ENCODE measurements around the gene ONECUT1. TPM values are rescaled to one million over a fixed set of nuclear protein-coding genes. Genes with fewer than 3 reads are reported as not detected.
A peak's percentile ranks its signal among the peaks of the same experiment; 100 is the strongest.

ONECUT1 gene
- total and polyA plus RNA-seq, 10 of the 15 experiments (the other 5 are each of a cell fraction or from before 2014, with no cell fraction given) = 0.28 TPM; not detected in 9

DNA sequence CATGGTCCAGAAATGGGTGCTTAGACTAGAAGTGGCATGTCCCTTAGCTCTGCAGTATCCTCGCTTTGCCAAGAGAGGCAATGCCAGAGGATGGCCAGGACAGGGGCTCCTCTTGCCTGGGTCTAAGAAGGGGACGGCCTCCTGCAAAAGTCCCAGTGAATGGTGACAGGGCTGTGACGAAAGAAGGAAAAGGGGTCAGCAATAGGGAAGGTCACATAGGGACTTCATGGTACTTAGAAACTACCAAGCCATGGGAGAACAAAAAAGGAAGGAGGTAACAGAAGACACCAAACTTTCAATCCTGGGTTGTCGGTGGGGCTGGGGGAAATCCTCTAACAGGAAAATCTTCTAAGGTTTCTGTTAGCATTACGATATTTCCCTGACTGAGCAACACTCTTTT lies 74.7 kb downstream of the ONECUT1 start:
- 43% methylated on average over 5 of the region's 5 CpGs for WGBS (ENCODE audit: insufficient coverage, insufficient replicate concordance, low lambda C conversion rate, missing lambda C conversion rate)
- ChIA-PET RAD21 (ENCODE audit: unreplicated experiment) (no interaction called here), POLR2A (no interaction called here), CTCF (no interaction called here), SMC1A (ENCODE audit: uncharacterized antibody, unreplicated experiment) (interaction anchor here (1.4 kb wide), 1 partner anchor 149 kb away, joined by 4 read pairs; no protein-coding TSS in a partner anchor)
- BruUV-seq (replicated peaks) = no TSS peak
- H2AFZ ChIP-seq (ENCODE audit: control insufficient read depth, low read depth, low read length) = no peak overlapping the region
- no peak for DNase-seq (ENCODE audit: low read depth, low spot score)
- intact Hi-C loops (cut with micrococcal nuclease; ENCODE audit: unreplicated experiment) (no loop called here), in situ Hi-C loops (cut with MboI) (no loop called here)
- H3K27ac ChIP-seq (ENCODE audit: control insufficient read depth, insufficient read depth) = no peak overlapping the region
- no peak for TF ChIP-seq YBX1 (IDR thresholded peaks at IDR 0.05)
- no peak for TF ChIP-seq SREBF1 (IDR thresholded peaks at IDR 0.05; ENCODE audit: low read length)
- TF ChIP-seq, protein P1, sequence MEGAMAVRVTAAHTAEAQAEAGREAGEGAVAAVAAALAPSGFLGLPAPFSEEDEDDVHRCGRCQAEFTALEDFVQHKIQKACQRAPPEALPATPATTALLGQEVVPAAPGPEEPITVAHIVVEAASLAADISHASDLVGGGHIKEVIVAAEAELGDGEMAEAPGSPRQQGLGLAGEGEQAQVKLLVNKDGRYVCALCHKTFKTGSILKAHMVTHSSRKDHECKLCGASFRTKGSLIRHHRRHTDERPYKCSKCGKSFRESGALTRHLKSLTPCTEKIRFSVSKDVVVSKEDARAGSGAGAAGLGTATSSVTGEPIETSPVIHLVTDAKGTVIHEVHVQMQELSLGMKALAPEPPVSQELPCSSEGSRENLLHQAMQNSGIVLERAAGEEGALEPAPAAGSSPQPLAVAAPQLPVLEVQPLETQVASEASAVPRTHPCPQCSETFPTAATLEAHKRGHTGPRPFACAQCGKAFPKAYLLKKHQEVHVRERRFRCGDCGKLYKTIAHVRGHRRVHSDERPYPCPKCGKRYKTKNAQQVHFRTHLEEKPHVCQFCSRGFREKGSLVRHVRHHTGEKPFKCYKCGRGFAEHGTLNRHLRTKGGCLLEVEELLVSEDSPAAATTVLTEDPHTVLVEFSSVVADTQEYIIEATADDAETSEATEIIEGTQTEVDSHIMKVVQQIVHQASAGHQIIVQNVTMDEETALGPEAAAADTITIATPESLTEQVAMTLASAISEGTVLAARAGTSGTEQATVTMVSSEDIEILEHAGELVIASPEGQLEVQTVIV (IDR thresholded peaks at IDR 0.05; ENCODE audit: borderline replicate concordance, partially characterized antibody) = no peak
- TF ChIP-seq TARDBP (IDR thresholded peaks at IDR 0.05; ENCODE audit: borderline replicate concordance) = no peak
- H3K4me3 ChIP-seq = no peak overlapping the region
- no peak for ATAC-seq
- H3K4me1 ChIP-seq (ENCODE audit: control insufficient read depth, insufficient read depth, low read length) = peaks cover 4% of the 10 kb centered on the region
- H3K36me3 ChIP-seq (ENCODE audit: control insufficient read depth in 2 of 2, insufficient read depth in 2 of 2, low read length in 1 of 2) = no peaks in the 10 kb centered on the region
- no peaks in the 10 kb centered on the region for H3K79me2 ChIP-seq (ENCODE audit: control insufficient read depth, insufficient read depth, low read length)
- H3K9ac ChIP-seq (ENCODE audit: control insufficient read depth, insufficient read depth, low read length) = no peak overlapping the region
- H3K4me2 ChIP-seq (ENCODE audit: control insufficient read depth, insufficient read depth) = no peak overlapping the region
- no peaks in the 10 kb centered on the region for H3K27me3 ChIP-seq (replicated peaks in 1 of 2; ENCODE audit: control insufficient read depth in 2 of 2, insufficient read depth in 2 of 2, low read length in 1 of 2)
- H4K20me1 ChIP-seq (ENCODE audit: control insufficient read depth, insufficient read depth) = no peaks in the 10 kb centered on the region
- FAIRE-seq = no peak
- no peaks in the 10 kb centered on the region; the same call in 2 of the 3 replicates for H3K9me3 ChIP-seq (replicated peaks; ENCODE audit: control insufficient read depth, insufficient read depth, low read length)

DNA sequence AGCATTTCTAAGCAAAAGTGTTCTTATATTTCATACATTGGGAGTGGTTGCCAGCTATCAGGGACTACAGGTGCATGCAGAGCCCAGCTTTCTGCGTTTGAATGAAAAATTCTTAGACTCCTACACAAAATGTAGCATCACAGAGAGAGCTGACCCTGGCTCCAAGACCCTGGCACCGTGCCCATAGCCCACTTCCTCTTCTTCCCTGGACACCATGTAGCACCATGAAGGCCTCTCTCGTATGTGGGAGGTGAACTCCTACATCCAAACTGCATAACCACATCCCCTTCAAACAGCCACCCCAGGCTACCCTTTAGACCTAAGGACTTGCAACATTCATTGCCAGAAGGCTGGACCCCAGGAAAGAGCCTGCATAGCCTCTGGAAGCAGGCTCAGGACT lies 75.2 kb downstream of the ONECUT1 start:
- TF ChIP-seq IKZF1 (conservative IDR thresholded peaks at IDR 0.05) = peak; percentile 28; the same call in 1 of the 2 replicates
- peak; percentile 82 for TF ChIP-seq SPI1 (IDR thresholded peaks at IDR 0.05; ENCODE audit: borderline replicate concordance, insufficient read depth, low read depth, low read length)
- no peak for TF ChIP-seq SMAD5 (IDR thresholded peaks at IDR 0.05; ENCODE audit: low read depth)
- no peak for TF ChIP-seq YBX1 (IDR thresholded peaks at IDR 0.05)
- no peak overlapping the region; the same call in 1 of the 2 replicates for H3K4me2 ChIP-seq (ENCODE audit: control insufficient read depth, insufficient read depth)
- ChIA-PET RAD21 (ENCODE audit: unreplicated experiment) (no interaction called here), POLR2A (no interaction called here), CTCF (interaction anchor here (1.0 kb wide), 1 partner anchor 18 kb away, joined by 5 read pairs; no protein-coding TSS in a partner anchor), SMC1A (ENCODE audit: uncharacterized antibody, unreplicated experiment) (interaction anchor here (0.7 kb wide), 2 partner anchors 114 to 387 kb away, joined by 3 read pairs; no protein-coding TSS in a partner anchor)
- ATAC-seq = peak; percentile 32
- H4K20me1 ChIP-seq (ENCODE audit: control insufficient read depth, insufficient read depth) = no peaks in the 10 kb centered on the region
- WGBS (ENCODE audit: insufficient coverage, insufficient replicate concordance, low lambda C conversion rate, missing lambda C conversion rate) = 23% methylated on average over 3 of the region's 3 CpGs
- H3K36me3 ChIP-seq (ENCODE audit: control insufficient read depth in 2 of 2, insufficient read depth in 2 of 2, low read length in 1 of 2) = no peaks in the 10 kb centered on the region
- H3K27me3 ChIP-seq (replicated peaks in 1 of 2; ENCODE audit: control insufficient read depth in 2 of 2, insufficient read depth in 2 of 2, low read length in 1 of 2) = no peaks in the 10 kb centered on the region
- no TSS peak for BruUV-seq (replicated peaks)
- in situ Hi-C loops (cut with MboI) = no loop called here
- peaks cover 8% of the 10 kb centered on the region for H3K4me1 ChIP-seq (ENCODE audit: control insufficient read depth, insufficient read depth, low read length)
- H3K27ac ChIP-seq (ENCODE audit: control insufficient read depth, insufficient read depth) = no peak overlapping the region
- H3K9me3 ChIP-seq (replicated peaks; ENCODE audit: control insufficient read depth, insufficient read depth, low read length) = no peaks in the 10 kb centered on the region; the same call in 2 of the 3 replicates
- no peak for FAIRE-seq
- no peak for DNase-seq (ENCODE audit: low read depth, low spot score)
- H3K79me2 ChIP-seq (ENCODE audit: control insufficient read depth, insufficient read depth, low read length) = no peaks in the 10 kb centered on the region
- H3K9ac ChIP-seq (ENCODE audit: control insufficient read depth, insufficient read depth, low read length) = no peak overlapping the region
- intact Hi-C loops (cut with micrococcal nuclease; ENCODE audit: unreplicated experiment) = no loop called here
- H2AFZ ChIP-seq (ENCODE audit: control insufficient read depth, low read depth, low read length) = no peak overlapping the region
- H3K4me3 ChIP-seq = no peak overlapping the region
